Measurements from ENCODE around the gene LOXL1. TPM values are rescaled to one million over a fixed set of nuclear protein-coding genes. Genes with fewer than 3 reads are reported as not detected.
A peak's percentile ranks its signal among the peaks of the same experiment; 100 is the strongest.

LOXL1 gene
- polyA plus RNA-seq, 3 donors, result 0.07 TPM; not detected in 2

DNA sequence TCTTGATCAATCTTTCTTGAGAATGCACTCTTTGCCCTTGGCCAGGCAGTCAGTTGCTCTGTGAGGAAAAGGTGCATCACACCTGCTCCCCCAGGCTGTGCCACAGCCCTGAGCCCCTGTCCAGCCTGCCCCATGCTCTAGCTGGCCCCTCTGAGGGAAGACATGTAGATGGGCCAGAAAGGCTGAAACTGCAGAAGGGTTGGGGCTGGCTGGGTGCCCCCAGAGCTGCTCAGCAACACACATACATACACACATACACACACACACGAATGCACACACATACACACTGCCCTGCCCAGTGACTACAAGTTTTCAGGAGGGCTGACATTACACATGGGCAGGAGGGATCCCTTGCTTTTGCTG, 36.5 kb upstream of the LOXL1 start:
- H3K36me3 ChIP-seq (replicated peaks in 1 of 2; ENCODE audit: control insufficient read depth in 1 of 2, insufficient read depth in 2 of 2, low read length in 2 of 2), result no peaks in the 10 kb centered on the region
- H4K20me1 ChIP-seq (ENCODE audit: insufficient read depth, low read length), result no peaks in the 10 kb centered on the region
- intact Hi-C loops (cut with micrococcal nuclease), result no loop called here
- Mint-ChIP-seq H3K9me3 (peaks cover 3 to 11% (median 5%) of the 10 kb centered on the region in 7 donors), H3K36me3 (no peaks in the 10 kb centered on the region), H3K27ac (peak overlapping the region in 1 of 7 donors; percentile 6), H3K4me1 (no peaks in the 10 kb centered on the region), H3K27me3 (ENCODE audit: low read depth in 3 of 3) (peaks cover 8 to 16% (median 10%) of the 10 kb centered on the region in 3 donors), H3K4me3 (no peak overlapping the region)
- TF ChIP-seq CTCF (IDR thresholded peaks at IDR 0.05), result no peak
- H3K79me2 ChIP-seq (ENCODE audit: insufficient read depth, low read length), result no peaks in the 10 kb centered on the region
- H3K4me2 ChIP-seq (replicated peaks; ENCODE audit: extremely low read depth, low read length, poor library complexity, severe bottlenecking), result no peak overlapping the region
- WGBS (ENCODE audit: insufficient coverage), result no CpG with 5 or more reads among the region's 1 CpG
- H2AFZ ChIP-seq (ENCODE audit: insufficient read depth, low read depth, low read length, poor library complexity, severe bottlenecking), result no peak overlapping the region
- no peak for DNase-seq
- no peak overlapping the region for H3K9ac ChIP-seq (ENCODE audit: insufficient read depth, low read length, poor library complexity, severe bottlenecking)
- no peaks in the 10 kb centered on the region for H3K4me1 ChIP-seq (ENCODE audit: control insufficient read depth in 1 of 2, insufficient read depth in 2 of 2, low read length in 2 of 2)
- peaks cover 0 to 13% of the 10 kb centered on the region in 2 donors for H3K9me3 ChIP-seq (replicated peaks in 1 of 2; ENCODE audit: control insufficient read depth in 1 of 2, insufficient read depth in 1 of 2, low read length in 2 of 2)
- no peak overlapping the region for H3K4me3 ChIP-seq (replicated peaks in 1 of 3; ENCODE audit: low read depth in 2 of 3, low read length in 3 of 3)
- H3K27me3 ChIP-seq (ENCODE audit: control insufficient read depth in 2 of 2, insufficient read depth in 2 of 2, low read length in 2 of 2), result no peaks in the 10 kb centered on the region
- H3K27ac ChIP-seq (ENCODE audit: low read depth in 1 of 2, low read length in 2 of 2), result no peak overlapping the region

- Histone ChIP-seq H3K4me1 (ENCODE audit: control insufficient read depth in 1 of 2, insufficient read depth in 2 of 2, low read length in 2 of 2) (no peaks in the 10 kb centered on the region), H2AFZ (ENCODE audit: insufficient read depth, low read depth, low read length, poor library complexity, severe bottlenecking) (no peak overlapping the region), H3K9me3 (replicated peaks in 1 of 2; ENCODE audit: control insufficient read depth in 1 of 2, insufficient read depth in 1 of 2, low read length in 2 of 2) (peaks cover 0 to 13% of the 10 kb centered on the region in 2 donors), H3K4me2 (replicated peaks; ENCODE audit: extremely low read depth, low read length, poor library complexity, severe bottlenecking) (no peak overlapping the region), H3K27me3 (ENCODE audit: control insufficient read depth in 2 of 2, insufficient read depth in 2 of 2, low read length in 2 of 2) (no peaks in the 10 kb centered on the region), H3K79me2 (ENCODE audit: insufficient read depth, low read length) (no peaks in the 10 kb centered on the region), H3K27ac (ENCODE audit: low read depth in 1 of 2, low read length in 2 of 2) (no peak overlapping the region), H3K9ac (ENCODE audit: insufficient read depth, low read length, poor library complexity, severe bottlenecking) (no peak overlapping the region), H3K36me3 (replicated peaks in 1 of 2; ENCODE audit: control insufficient read depth in 1 of 2, insufficient read depth in 2 of 2, low read length in 2 of 2) (no peaks in the 10 kb centered on the region), H3K4me3 (replicated peaks in 1 of 3; ENCODE audit: low read depth in 2 of 3, low read length in 3 of 3) (no peak overlapping the region), H4K20me1 (ENCODE audit: insufficient read depth, low read length) (no peaks in the 10 kb centered on the region)
- intact Hi-C loops (cut with micrococcal nuclease), result no loop called here
- Mint-ChIP-seq H3K27me3 (ENCODE audit: low read depth in 3 of 3) (peaks cover 8 to 16% (median 11%) of the 10 kb centered on the region in 3 donors), H3K27ac (no peak overlapping the region), H3K4me3 (no peak overlapping the region), H3K36me3 (no peaks in the 10 kb centered on the region), H3K4me1 (no peaks in the 10 kb centered on the region), H3K9me3 (peaks cover 3 to 11% (median 5%) of the 10 kb centered on the region in 7 donors)
- WGBS (ENCODE audit: insufficient coverage), result 79% methylated on average over 7 of the region's 11 CpGs
- TF ChIP-seq CTCF (IDR thresholded peaks at IDR 0.05), result no peak
- DNase-seq, result no peak
These were observed 34.6 kb upstream of the LOXL1 start for GRCh38 chr15:73891328-73892315.

Data from CD14-positive monocyte (primary cell).